Left lung (tissue), 10 donors: ENCODE data around the gene WARS2. TPM values are rescaled to one million over a fixed set of nuclear protein-coding genes. Genes with fewer than 3 reads are reported as not detected.

Experiments used
- ATAC-seq: fragments of 200-7000 bp; cut with Tn5 transposase; one replicate; pipeline ENCODE4 v1.9.1; 2020; ENCODE audit warnings: moderate library complexity
- DNase-seq, 4 donors: peaks; one replicate each; pipeline ENCODE4 v3.0.0-alpha.2; 2013 to 2020
- H3K27ac ChIP-seq, 2 donors: fragments of 200-600 bp; sonication (generic) in 1 of 2; one replicate each; pipeline versions ENCODE4 v1.5.0 to v1.8.0; 2020 to 2021
- H3K27me3 ChIP-seq, 2 donors: fragments of 200-600 bp; sonication (generic) in 1 of 2; one replicate each; pipeline versions ENCODE4 v1.5.0 to v1.8.0; 2020 to 2021
- H3K36me3 ChIP-seq, 2 donors: fragments of 200-600 bp; sonication (generic) in 1 of 2; one replicate each; pipeline versions ENCODE4 v1.5.0 to v1.8.0; 2020 to 2021
- H3K4me1 ChIP-seq, 2 donors: fragments of 200-600 bp; one replicate each; pipeline ENCODE4 v1.8.0; 2021
- H3K4me3 ChIP-seq, 2 donors: fragments of 200-600 bp; sonication (generic) in 1 of 2; one replicate each; pipeline versions ENCODE4 v1.5.0 to v1.8.0; 2020 to 2021; ENCODE audit warnings: mild to moderate bottlenecking in 1 of 2
- H3K9me3 ChIP-seq, 2 donors: fragments of 200-600 bp; sonication (generic) in 1 of 2; one replicate each; pipeline versions ENCODE4 v1.5.0 to v1.8.0; 2020 to 2021
- intact Hi-C, 2 donors: fragments of 100-400 bp; cut with DNase I; formaldehyde crosslinking; loops; one replicate each; pipeline versions ENCODE4 v1.11.2 to v1.14.2; 2022
- polyA plus RNA-seq, 6 donors: library from polyadenylated mRNA; unstranded; fragments of 120-200 nt; gene quantifications; one replicate each; pipeline ENCODE4 v1.2.1, GENCODE V29; 2013; ENCODE audit not compliant: insufficient read length in 6 of 6
- total RNA-seq, 2 donors: library from RNA; stranded (reverse); fragmentation: NEBNext Ultra II Directional; extraction: Animal tissue kit (Norgen Biotek cat#: 25700); gene quantifications; one replicate each; pipeline ENCODE4 v1.2.1, GENCODE V29; 2021
- TF ChIP-seq, protein P1 (sequence below), 2 donors: fragments of 200-600 bp; sonication (generic) in 1 of 2; IDR thresholded peaks; one replicate each; pipeline versions ENCODE4 v1.5.0 to v1.8.0; 2021; ENCODE audit warnings: antibody characterized with exemption in 2 of 2
- donor health status: DM: no; HTN: yes; CAD: no.
- donor health status: DM: no; HTN: no; CAD: no.

The WARS2 gene
- total and polyA plus RNA-seq, 8 donors = 12.7 to 26.0 (median 19.6) TPM

DNA sequence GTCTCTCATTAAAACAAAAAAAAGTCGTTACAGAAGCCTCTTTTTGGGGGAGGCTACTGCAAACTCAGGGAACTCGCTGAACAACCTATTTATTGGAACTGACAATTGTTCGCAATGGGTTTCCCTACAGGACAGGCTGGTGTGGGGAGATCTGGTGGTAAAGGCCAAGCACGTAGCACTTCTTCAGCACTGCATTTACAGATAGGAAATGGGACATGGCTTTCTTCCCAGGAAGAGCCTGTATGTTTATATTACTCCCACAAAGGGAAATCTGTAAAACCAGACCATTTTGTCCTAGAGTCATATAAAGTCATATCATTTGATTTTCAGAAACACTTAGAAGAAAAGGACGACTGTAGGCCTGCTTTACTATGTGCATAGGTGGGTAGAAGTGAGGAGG lies 113.5 kb downstream of the WARS2 start:
- TF ChIP-seq, protein P1, sequence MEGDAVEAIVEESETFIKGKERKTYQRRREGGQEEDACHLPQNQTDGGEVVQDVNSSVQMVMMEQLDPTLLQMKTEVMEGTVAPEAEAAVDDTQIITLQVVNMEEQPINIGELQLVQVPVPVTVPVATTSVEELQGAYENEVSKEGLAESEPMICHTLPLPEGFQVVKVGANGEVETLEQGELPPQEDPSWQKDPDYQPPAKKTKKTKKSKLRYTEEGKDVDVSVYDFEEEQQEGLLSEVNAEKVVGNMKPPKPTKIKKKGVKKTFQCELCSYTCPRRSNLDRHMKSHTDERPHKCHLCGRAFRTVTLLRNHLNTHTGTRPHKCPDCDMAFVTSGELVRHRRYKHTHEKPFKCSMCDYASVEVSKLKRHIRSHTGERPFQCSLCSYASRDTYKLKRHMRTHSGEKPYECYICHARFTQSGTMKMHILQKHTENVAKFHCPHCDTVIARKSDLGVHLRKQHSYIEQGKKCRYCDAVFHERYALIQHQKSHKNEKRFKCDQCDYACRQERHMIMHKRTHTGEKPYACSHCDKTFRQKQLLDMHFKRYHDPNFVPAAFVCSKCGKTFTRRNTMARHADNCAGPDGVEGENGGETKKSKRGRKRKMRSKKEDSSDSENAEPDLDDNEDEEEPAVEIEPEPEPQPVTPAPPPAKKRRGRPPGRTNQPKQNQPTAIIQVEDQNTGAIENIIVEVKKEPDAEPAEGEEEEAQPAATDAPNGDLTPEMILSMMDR (IDR thresholded peaks at IDR 0.05) = no peak
- ATAC-seq = no peak
- Histone ChIP-seq H3K27ac (no peak overlapping the region), H3K9me3 (no peaks in the 10 kb centered on the region), H3K27me3 (no peaks in the 10 kb centered on the region), H3K4me1 (no peaks in the 10 kb centered on the region), H3K36me3 (peaks cover 0 to 9% of the 10 kb centered on the region in 2 donors), H3K4me3 (no peak overlapping the region)
- intact Hi-C loops = no loop called here
- no peak for DNase-seq

GRCh38 chr1:119015547-119015946 lies 124.9 kb downstream of the WARS2 start:
- H3K36me3 ChIP-seq = no peaks in the 10 kb centered on the region
- H3K4me1 ChIP-seq = no peaks in the 10 kb centered on the region
- ATAC-seq = no peak
- H3K4me3 ChIP-seq = no peak overlapping the region
- intact Hi-C loops = no loop called here
- H3K27me3 ChIP-seq = peaks cover 0 to 3% of the 10 kb centered on the region in 2 donors
- no peak for DNase-seq
- H3K9me3 ChIP-seq = no peaks in the 10 kb centered on the region
- H3K27ac ChIP-seq = no peak overlapping the region
- TF ChIP-seq, protein P1 (IDR thresholded peaks at IDR 0.05) = no peak

DNA sequence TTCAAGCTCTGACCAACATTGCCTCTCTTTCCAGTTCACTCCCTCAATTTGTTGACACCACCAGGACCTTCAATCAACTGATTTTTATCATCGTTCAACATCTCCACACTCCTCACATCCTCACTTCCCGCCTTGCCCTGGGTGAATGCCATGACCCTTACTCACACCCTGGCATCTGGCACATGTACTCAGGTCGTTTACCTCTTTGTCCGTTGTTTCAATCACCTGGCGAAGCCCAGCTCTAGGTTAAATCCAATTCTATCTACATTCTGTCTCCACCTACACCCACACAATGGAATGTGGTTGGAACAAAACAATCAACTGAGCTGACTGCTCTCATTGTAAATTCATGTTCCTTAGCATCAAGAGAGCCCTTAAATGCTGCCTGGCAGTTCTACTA lies 128.1 kb downstream of the WARS2 start:
- no peak overlapping the region for H3K27ac ChIP-seq
- H3K4me3 ChIP-seq = no peak overlapping the region
- H3K4me1 ChIP-seq = peaks cover 6 to 18% of the 10 kb centered on the region in 2 donors
- H3K9me3 ChIP-seq = no peaks in the 10 kb centered on the region
- intact Hi-C loops = no loop called here
- DNase-seq (no peak), ATAC-seq (no peak)
- TF ChIP-seq, protein P1 (IDR thresholded peaks at IDR 0.05) = no peak
- no peaks in the 10 kb centered on the region for H3K36me3 ChIP-seq
- peaks cover 24 to 35% of the 10 kb centered on the region in 2 donors for H3K27me3 ChIP-seq

GRCh38 chr1:119011706-119012105 lies 128.7 kb downstream of the WARS2 start:
- peaks cover 6 to 23% of the 10 kb centered on the region in 2 donors for H3K4me1 ChIP-seq
- ATAC-seq (no peak), DNase-seq (no peak)
- no peak overlapping the region for H3K4me3 ChIP-seq
- H3K36me3 ChIP-seq = no peaks in the 10 kb centered on the region
- H3K27me3 ChIP-seq = peaks cover 31 to 42% of the 10 kb centered on the region in 2 donors
- intact Hi-C loops = no loop called here
- H3K27ac ChIP-seq = no peak overlapping the region
- TF ChIP-seq, protein P1 (IDR thresholded peaks at IDR 0.05) = no peak
- H3K9me3 ChIP-seq = no peaks in the 10 kb centered on the region

DNA sequence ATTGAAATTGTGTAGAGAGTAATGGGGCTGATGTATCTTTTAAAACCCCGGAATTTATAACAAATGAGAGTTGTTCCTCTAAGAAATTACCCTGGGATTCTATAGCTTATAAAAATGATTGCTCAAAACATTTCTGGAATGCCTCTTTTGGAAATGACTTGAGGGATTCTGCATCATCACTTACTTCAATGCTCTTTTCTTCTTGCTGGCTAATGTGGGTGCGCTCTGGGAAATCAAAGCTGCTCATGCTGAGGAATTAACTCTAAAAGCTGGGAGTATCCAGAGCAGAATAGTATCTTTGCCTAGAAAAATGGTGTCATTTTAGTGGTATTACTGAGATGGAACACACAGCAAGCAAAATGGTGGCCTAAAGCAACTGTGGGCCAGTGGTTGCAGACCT lies 129.3 kb downstream of the WARS2 start:
- intact Hi-C loops = no loop called here

More for the DNA sequence above, 129.3 kb downstream of the WARS2 start:
- H3K27ac ChIP-seq = no peak overlapping the region
- no peak overlapping the region for H3K4me3 ChIP-seq
- TF ChIP-seq, protein P1 (IDR thresholded peaks at IDR 0.05) = no peak
- no peaks in the 10 kb centered on the region for H3K36me3 ChIP-seq
- H3K4me1 ChIP-seq = peaks cover 6 to 25% of the 10 kb centered on the region in 2 donors
- no peaks in the 10 kb centered on the region for H3K9me3 ChIP-seq
- H3K27me3 ChIP-seq = peaks cover 37 to 48% of the 10 kb centered on the region in 2 donors
- DNase-seq (no peak), ATAC-seq (no peak)
